Measurements from ENCODE around the gene SH3GLB2. TPM values are rescaled to one million over a fixed set of nuclear protein-coding genes. Genes with fewer than 3 reads are reported as not detected.

SH3GLB2 gene
- total RNA-seq = 138 TPM

DNA sequence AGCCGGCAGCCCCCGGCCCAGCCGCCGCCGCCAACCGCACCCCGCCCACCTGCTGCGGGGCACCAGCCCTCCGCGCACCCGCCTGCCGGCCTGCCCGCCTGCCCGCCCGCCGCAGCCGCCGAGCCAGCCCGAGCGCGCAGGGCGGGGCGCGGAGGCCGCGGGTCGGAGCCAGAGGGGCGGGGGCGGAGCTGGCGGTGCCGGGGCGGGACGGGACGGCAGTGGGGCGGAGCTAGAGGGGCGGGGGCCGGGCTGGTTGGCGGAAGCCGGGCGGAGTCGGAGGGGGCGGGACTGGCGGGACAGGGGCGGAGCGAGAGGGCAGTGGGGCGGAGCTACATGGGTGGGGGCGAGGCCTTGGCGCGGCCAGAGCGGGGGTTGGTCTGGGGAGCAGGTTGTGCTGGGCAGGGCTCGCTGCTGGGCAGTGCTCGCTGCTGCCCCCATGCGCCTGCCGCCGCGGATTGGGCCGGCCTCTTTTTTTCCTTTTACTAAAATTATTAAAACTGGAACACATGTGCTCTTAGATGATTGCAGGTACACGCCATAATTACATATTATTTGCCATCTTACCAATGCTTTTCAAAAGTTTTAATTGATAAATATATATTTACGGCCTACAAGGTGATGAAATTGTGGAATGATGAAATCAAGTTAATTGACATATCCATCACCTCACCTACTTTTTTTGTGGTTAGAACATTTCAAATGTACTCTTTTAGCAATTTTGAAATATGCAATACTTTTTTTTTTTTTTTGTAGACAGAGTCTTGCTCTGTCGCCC is at the start of gene SH3GLB2:
Gene SH3GLB2 (minus strand): TSS at position 140 of the 775 bp plus-strand sequence. CDS start 177 bp downstream, outside the sequence.
- peak; percentile 74 to 94 for DNase-seq (ENCODE audit: low spot score in 2 of 2)
- TF ChIP-seq, protein P1, sequence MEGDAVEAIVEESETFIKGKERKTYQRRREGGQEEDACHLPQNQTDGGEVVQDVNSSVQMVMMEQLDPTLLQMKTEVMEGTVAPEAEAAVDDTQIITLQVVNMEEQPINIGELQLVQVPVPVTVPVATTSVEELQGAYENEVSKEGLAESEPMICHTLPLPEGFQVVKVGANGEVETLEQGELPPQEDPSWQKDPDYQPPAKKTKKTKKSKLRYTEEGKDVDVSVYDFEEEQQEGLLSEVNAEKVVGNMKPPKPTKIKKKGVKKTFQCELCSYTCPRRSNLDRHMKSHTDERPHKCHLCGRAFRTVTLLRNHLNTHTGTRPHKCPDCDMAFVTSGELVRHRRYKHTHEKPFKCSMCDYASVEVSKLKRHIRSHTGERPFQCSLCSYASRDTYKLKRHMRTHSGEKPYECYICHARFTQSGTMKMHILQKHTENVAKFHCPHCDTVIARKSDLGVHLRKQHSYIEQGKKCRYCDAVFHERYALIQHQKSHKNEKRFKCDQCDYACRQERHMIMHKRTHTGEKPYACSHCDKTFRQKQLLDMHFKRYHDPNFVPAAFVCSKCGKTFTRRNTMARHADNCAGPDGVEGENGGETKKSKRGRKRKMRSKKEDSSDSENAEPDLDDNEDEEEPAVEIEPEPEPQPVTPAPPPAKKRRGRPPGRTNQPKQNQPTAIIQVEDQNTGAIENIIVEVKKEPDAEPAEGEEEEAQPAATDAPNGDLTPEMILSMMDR (IDR thresholded peaks at IDR 0.05) = peak; percentile 84 to 95 (median 90)
- H3K36me3 ChIP-seq = no peaks in the 10 kb centered on the region
- H3K9me3 ChIP-seq = no peaks in the 10 kb centered on the region
- H3K27me3 ChIP-seq = no peaks in the 10 kb centered on the region
- H3K4me3 ChIP-seq = peak within 1 kb of the TSS; percentile 80 to 84
- intact Hi-C loops (cut with DNase I) = loop anchor here (1.0 to 5.0 kb wide), 5 partner anchors 8 to 166 kb away; partner anchors contain the start of genes DOLK, MIGA2 and NUP188
- peaks cover 14 to 24% of the 10 kb centered on the region in 2 donors for H3K4me1 ChIP-seq
- H3K27ac ChIP-seq = peak within 1 kb of the TSS; percentile 82 to 84

DNA sequence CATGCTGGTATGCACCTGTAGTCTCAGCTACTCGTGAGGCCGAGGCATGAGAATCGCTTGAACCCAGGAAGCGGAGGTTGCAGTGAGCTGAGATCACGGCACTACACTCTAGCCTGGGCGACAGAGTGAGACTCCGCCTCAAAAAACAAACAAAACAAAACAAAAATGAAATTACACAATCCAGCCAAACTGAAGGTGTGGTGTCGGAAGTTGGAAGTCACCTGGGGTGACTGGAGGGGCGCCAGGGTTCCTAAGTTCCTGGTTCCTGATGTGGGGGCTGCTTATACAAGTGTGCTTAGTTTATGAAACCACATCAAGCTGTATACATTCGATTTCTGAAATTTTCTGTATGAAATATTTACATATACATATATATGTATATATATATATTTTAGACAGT is 49.1 kb upstream of the SH3GLB2 start:
- no peak for DNase-seq (ENCODE audit: low spot score in 2 of 2)
- intact Hi-C loops (cut with DNase I) = no loop called here
- H3K27ac ChIP-seq = no peak overlapping the region
- TF ChIP-seq, protein P1 (IDR thresholded peaks at IDR 0.05) = no peak
- no peaks in the 10 kb centered on the region for H3K27me3 ChIP-seq
- no peaks in the 10 kb centered on the region for H3K36me3 ChIP-seq
- H3K9me3 ChIP-seq = no peaks in the 10 kb centered on the region
- peaks cover 0 to 7% of the 10 kb centered on the region in 2 donors for H3K4me1 ChIP-seq
- no peak overlapping the region for H3K4me3 ChIP-seq

DNA sequence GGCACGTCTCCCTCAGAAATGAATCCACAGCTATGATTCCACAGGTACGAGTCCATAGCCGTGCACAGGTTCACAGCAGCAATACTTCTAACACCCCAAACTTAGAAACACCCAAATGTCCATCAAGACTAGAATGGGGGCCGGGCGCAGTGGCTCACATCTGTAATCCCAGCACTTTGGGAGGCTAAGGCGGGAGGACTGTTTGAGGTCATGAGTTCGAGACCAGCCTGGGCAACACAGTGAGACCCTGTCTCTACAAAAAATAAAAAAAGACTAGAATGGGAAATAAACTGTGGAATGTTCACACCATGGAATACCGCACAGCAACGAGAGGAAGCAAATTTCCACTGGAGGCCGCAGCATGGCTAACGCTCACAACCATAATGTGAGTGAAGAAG is 48.5 kb upstream of the SH3GLB2 start:
- peaks cover 0 to 2% of the 10 kb centered on the region in 2 donors for H3K4me1 ChIP-seq
- no peaks in the 10 kb centered on the region for H3K36me3 ChIP-seq
- no peak for DNase-seq (ENCODE audit: low spot score in 2 of 2)
- TF ChIP-seq, protein P1 (IDR thresholded peaks at IDR 0.05) = no peak
- H3K9me3 ChIP-seq = no peaks in the 10 kb centered on the region
- no peaks in the 10 kb centered on the region for H3K27me3 ChIP-seq
- intact Hi-C loops (cut with DNase I) = no loop called here
- H3K4me3 ChIP-seq = no peak overlapping the region
- no peak overlapping the region for H3K27ac ChIP-seq

GRCh38 chr9:129075996-129076639 is 48.0 kb upstream of the SH3GLB2 start:
- Histone ChIP-seq H3K36me3 (no peaks in the 10 kb centered on the region), H3K27me3 (no peaks in the 10 kb centered on the region), H3K4me1 (no peaks in the 10 kb centered on the region), H3K9me3 (no peaks in the 10 kb centered on the region), H3K27ac (no peak overlapping the region), H3K4me3 (no peak overlapping the region)
- TF ChIP-seq, protein P1 (IDR thresholded peaks at IDR 0.05) = no peak
- intact Hi-C loops (cut with DNase I) = no loop called here
- no peak for DNase-seq (ENCODE audit: low spot score in 2 of 2)

DNA sequence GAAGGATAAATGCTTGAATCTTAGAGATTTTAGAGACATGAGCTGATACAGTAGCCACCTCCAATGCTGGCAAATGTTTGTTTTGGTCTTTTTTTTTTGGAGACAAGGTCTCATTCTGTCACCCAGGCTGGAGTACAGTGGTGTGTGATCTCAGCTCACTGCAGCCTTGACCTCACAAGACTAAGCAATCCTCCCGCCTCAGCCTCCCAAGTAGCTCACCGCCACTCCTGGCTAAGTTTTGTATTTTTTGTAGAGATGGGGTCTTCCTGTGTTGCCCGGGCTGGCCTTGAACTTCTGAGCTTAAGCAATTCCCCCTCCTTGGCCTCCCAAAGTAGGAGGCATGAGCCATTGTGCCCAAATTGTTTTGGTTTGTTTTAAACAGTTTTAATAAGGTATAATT is 46.0 kb upstream of the SH3GLB2 start:
- no peaks in the 10 kb centered on the region for H3K4me1 ChIP-seq
- DNase-seq (ENCODE audit: low spot score in 2 of 2) = no peak
- peaks cover 4 to 13% of the 10 kb centered on the region in 2 donors for H3K36me3 ChIP-seq
- no peak overlapping the region for H3K4me3 ChIP-seq
- intact Hi-C loops (cut with DNase I) = no loop called here
- no peaks in the 10 kb centered on the region for H3K27me3 ChIP-seq
- TF ChIP-seq, protein P1 (IDR thresholded peaks at IDR 0.05) = no peak
- no peak overlapping the region for H3K27ac ChIP-seq
- no peaks in the 10 kb centered on the region for H3K9me3 ChIP-seq
